ENCODE results near the gene SMURF2. TPM values are rescaled to one million over a fixed set of nuclear protein-coding genes. Genes with fewer than 3 reads are reported as not detected.

The SMURF2 gene
- total and polyA plus RNA-seq, 7 experiments from 2014 or later = 8.8 to 35.7 (median 30.9) TPM

DNA sequence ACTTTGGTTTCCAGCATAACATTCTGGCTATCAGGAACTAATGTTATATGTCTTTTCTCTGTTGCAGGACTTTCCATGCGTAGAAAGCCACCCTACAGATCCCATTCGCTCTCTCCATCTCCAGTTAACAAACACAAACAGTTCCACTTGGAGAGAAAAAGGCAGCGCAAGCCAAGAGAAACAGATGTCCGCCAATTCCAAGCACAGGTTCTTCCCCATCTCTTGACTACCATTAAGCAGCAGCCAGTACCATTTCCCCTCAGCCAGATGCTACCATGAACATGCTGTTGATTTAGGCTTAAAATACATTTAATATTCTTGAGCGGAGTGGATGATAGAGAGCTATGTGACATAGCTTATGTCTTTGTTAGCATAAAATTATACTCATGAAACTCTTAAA, 132.9 kb downstream of the SMURF2 start:
- Histone ChIP-seq H3K4me1 (ENCODE audit: control insufficient read depth in 2 of 2, insufficient read depth in 2 of 2, low read length in 2 of 2) (no peaks in the 10 kb centered on the region), H3K9me3 (ENCODE audit: control insufficient read depth in 2 of 3, low read length in 3 of 3) (no peaks in the 10 kb centered on the region), H3K4me3 (ENCODE audit: low read length) (no peak overlapping the region), H3K27me3 (ENCODE audit: control insufficient read depth in 2 of 2, insufficient read depth in 2 of 2, low read length in 2 of 2) (no peaks in the 10 kb centered on the region), H3K36me3 (ENCODE audit: control insufficient read depth in 2 of 3, insufficient read depth in 3 of 3, low read length in 3 of 3) (peaks cover 41 to 97% (median 53%) of the 10 kb centered on the region in 3 experiments), H3K27ac (ENCODE audit: low read depth, low read length) (no peak overlapping the region)
- Mint-ChIP-seq H3K27ac (peak overlapping the region in 1 of 9 donors; percentile 79), H3K4me3 (no peak overlapping the region), H3K9me3 (no peaks in the 10 kb centered on the region), H3K36me3 (peaks cover 23 to 61% (median 47%) of the 10 kb centered on the region in 5 donors), H3K27me3 (no peaks in the 10 kb centered on the region), H3K4me1 (peaks cover 0 to 6% (median 4%) of the 10 kb centered on the region in 7 donors)
- ChIA-PET CTCF (no interaction called here), POLR2A (interaction anchor here (0.9 kb wide), 1 partner anchor 21 kb away, joined by 4 read pairs; no protein-coding TSS in a partner anchor)
- ATAC-seq = no peak
- no peak for DNase-seq
- intact Hi-C loops (cut with micrococcal nuclease) = no loop called here

DNA sequence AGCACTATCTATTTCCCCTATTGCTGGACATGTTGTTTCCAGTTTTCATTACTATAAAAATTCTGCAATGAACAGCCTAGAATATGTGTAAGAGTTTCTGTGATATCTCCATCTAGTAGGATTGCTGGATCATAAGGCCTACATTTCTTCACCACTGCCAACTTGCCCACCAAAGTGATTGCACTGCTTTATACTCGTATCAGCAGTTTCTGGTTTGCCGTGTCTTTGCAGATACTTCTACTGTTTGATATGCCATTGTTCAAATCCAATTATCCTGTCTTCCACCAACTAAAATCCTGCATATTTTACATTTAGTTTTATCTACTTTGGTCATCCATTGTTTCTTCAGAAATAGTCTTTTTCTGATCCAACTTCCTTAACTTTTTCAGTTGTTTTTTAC, 134.2 kb downstream of the SMURF2 start:
- Histone ChIP-seq H3K27ac (ENCODE audit: low read depth, low read length) (no peak overlapping the region), H3K27me3 (ENCODE audit: control insufficient read depth in 2 of 2, insufficient read depth in 2 of 2, low read length in 2 of 2) (no peaks in the 10 kb centered on the region), H3K36me3 (ENCODE audit: control insufficient read depth in 2 of 3, insufficient read depth in 3 of 3, low read length in 3 of 3) (peaks cover 43 to 96% (median 51%) of the 10 kb centered on the region in 3 experiments), H3K4me1 (ENCODE audit: control insufficient read depth in 2 of 2, insufficient read depth in 2 of 2, low read length in 2 of 2) (no peaks in the 10 kb centered on the region), H3K9me3 (ENCODE audit: control insufficient read depth in 2 of 3, low read length in 3 of 3) (no peaks in the 10 kb centered on the region), H3K4me3 (ENCODE audit: low read length) (no peak overlapping the region)
- Mint-ChIP-seq H3K4me3 (no peak overlapping the region), H3K27me3 (no peaks in the 10 kb centered on the region), H3K9me3 (no peaks in the 10 kb centered on the region), H3K27ac (peak overlapping the region in 4 of 9 donors; percentile 17 to 46 (median 26)), H3K36me3 (peaks cover 26 to 59% (median 48%) of the 10 kb centered on the region in 5 donors), H3K4me1 (peaks cover 0 to 12% (median 1%) of the 10 kb centered on the region in 7 donors)
- intact Hi-C loops (cut with micrococcal nuclease) = no loop called here
- ChIA-PET POLR2A (no interaction called here), CTCF (no interaction called here)
- DNase-seq (no peak), ATAC-seq (no peak)

DNA sequence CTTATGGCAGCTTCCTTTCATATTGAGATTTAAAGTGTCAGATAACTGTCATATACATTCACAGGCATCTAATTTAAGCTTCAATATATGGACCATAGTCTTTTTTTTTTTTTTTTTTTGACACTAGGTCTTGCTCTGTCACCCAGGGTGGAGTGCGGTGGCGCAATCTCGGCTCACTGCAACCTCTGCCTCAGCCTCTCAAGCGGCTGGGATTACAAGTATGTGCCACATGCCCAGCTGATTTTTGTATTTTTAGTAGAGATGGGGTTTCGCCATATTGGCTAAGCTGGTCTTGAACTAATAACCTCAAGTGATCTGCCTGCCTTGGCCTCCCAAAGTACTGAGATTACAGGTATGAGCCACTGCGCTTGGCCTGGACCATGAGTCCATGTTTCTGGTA, 141.7 kb downstream of the SMURF2 start:
- Histone ChIP-seq H3K27me3 (ENCODE audit: control insufficient read depth in 2 of 2, insufficient read depth in 2 of 2, low read length in 2 of 2) (no peaks in the 10 kb centered on the region), H3K4me1 (ENCODE audit: control insufficient read depth in 2 of 2, insufficient read depth in 2 of 2, low read length in 2 of 2) (no peaks in the 10 kb centered on the region), H3K36me3 (ENCODE audit: control insufficient read depth in 2 of 3, insufficient read depth in 3 of 3, low read length in 3 of 3) (peaks cover 13 to 68% (median 15%) of the 10 kb centered on the region in 3 experiments), H3K4me3 (ENCODE audit: low read length) (no peak overlapping the region), H3K9me3 (ENCODE audit: control insufficient read depth in 2 of 3, low read length in 3 of 3) (no peaks in the 10 kb centered on the region), H3K27ac (ENCODE audit: low read depth, low read length) (no peak overlapping the region)
- intact Hi-C loops (cut with micrococcal nuclease) = no loop called here
- Mint-ChIP-seq H3K9me3 (no peaks in the 10 kb centered on the region), H3K27me3 (no peaks in the 10 kb centered on the region), H3K4me1 (peaks cover 4 to 16% (median 11%) of the 10 kb centered on the region in 7 donors), H3K27ac (no peak overlapping the region), H3K4me3 (no peak overlapping the region), H3K36me3 (peaks cover 9 to 31% (median 19%) of the 10 kb centered on the region in 5 donors)
- ChIA-PET POLR2A (interaction anchor here (1.4 to 2.1 kb wide), 2 partner anchors 13 to 15 kb away, joined by 3 to 6 read pairs; partner anchors contain the start of genes CEP95 and DDX5), CTCF (interaction anchor here (1.3 kb wide), 1 partner anchor 101 kb away, joined by 6 read pairs; no protein-coding TSS in a partner anchor)
- ATAC-seq = no peak
- DNase-seq = no peak

DNA sequence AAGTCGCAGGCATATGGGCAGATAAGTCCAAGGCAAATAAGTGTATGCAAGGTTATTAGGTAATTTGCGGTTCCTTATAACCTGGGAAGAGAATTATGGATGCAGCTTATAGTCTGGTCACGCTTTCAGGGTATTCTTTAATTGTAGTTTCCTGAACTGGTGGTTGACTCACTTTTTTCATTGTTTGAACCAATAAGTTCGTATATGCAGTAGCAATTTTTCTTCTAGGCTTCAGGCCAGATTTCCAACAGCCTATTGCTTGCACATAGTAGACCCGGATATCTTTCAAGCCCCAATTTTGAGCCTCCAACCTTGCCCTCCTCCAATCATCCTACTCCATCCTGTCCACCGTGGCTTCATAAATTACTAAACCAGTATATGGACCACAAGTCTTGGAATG, 142.5 kb downstream of the SMURF2 start:
- Histone ChIP-seq H3K4me3 (ENCODE audit: low read length) (no peak overlapping the region), H3K4me1 (ENCODE audit: control insufficient read depth in 2 of 2, insufficient read depth in 2 of 2, low read length in 2 of 2) (no peaks in the 10 kb centered on the region), H3K36me3 (ENCODE audit: control insufficient read depth in 2 of 3, insufficient read depth in 3 of 3, low read length in 3 of 3) (peaks cover 12 to 70% (median 13%) of the 10 kb centered on the region in 3 experiments), H3K9me3 (ENCODE audit: control insufficient read depth in 2 of 3, low read length in 3 of 3) (no peaks in the 10 kb centered on the region), H3K27me3 (ENCODE audit: control insufficient read depth in 2 of 2, insufficient read depth in 2 of 2, low read length in 2 of 2) (no peaks in the 10 kb centered on the region), H3K27ac (ENCODE audit: low read depth, low read length) (no peak overlapping the region)
- CTCF ChIA-PET = interaction anchor here (1.3 kb wide), 1 partner anchor 101 kb away, joined by 6 read pairs; no protein-coding TSS in a partner anchor
- H3K36me3 Mint-ChIP-seq = peaks cover 9 to 34% (median 19%) of the 10 kb centered on the region in 5 donors
- no peak overlapping the region for H3K4me3 Mint-ChIP-seq
- intact Hi-C loops (cut with micrococcal nuclease) = no loop called here
- POLR2A ChIA-PET = interaction anchor here (1.4 to 2.1 kb wide), 2 partner anchors 12 to 15 kb away, joined by 3 to 6 read pairs; partner anchors contain the start of genes CEP95 and DDX5
- no peaks in the 10 kb centered on the region for H3K27me3 Mint-ChIP-seq
- peak overlapping the region in 3 of 9 donors; percentile 13 to 60 (median 18) for H3K27ac Mint-ChIP-seq
- ATAC-seq = no peak
- H3K4me1 Mint-ChIP-seq = peaks cover 5 to 21% (median 16%) of the 10 kb centered on the region in 7 donors
- H3K9me3 Mint-ChIP-seq = no peaks in the 10 kb centered on the region
- no peak for DNase-seq

DNA sequence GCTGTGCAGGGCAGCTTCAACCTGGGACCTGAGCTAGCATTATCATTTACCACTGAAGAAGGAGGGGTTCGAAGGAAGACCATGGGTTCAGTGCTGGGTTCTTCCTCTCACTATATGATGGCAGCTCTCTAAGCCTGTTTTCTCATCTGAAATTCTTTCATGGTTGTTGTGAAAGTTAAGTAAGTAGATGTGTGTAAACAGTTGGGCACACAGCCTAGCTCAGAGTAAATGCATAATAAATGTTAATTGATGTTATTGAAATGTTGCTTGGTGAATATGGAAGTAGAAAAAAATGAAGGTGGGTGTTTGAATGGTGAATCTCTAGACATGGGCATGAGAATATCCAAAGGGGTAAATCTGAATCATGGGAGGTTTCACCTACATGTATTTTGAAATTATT, 146.3 kb downstream of the SMURF2 start:
- no peak for ATAC-seq
- no peak overlapping the region for H3K4me3 ChIP-seq (ENCODE audit: low read length)
- peak overlapping the region in 3 of 9 donors; percentile 40 to 60 (median 44) for H3K27ac Mint-ChIP-seq
- H3K36me3 ChIP-seq (ENCODE audit: control insufficient read depth in 2 of 3, insufficient read depth in 3 of 3, low read length in 3 of 3) = peaks cover 5 to 69% (median 7%) of the 10 kb centered on the region in 3 experiments
- H3K4me3 Mint-ChIP-seq = no peak overlapping the region
- intact Hi-C loops (cut with micrococcal nuclease) = no loop called here
- ChIA-PET CTCF (interaction anchor here (0.6 to 1.0 kb wide), 2 partner anchors 16 to 25 kb away, joined by 3 read pairs; no protein-coding TSS in a partner anchor), POLR2A (interaction anchor here (3.3 kb wide), 1 partner anchor 10 kb away, joined by 24 read pairs; the partner anchor contains the start of genes CEP95 and DDX5)
- peaks cover 13 to 43% (median 40%) of the 10 kb centered on the region in 7 donors for H3K4me1 Mint-ChIP-seq
- H3K4me1 ChIP-seq (ENCODE audit: control insufficient read depth in 2 of 2, insufficient read depth in 2 of 2, low read length in 2 of 2) = no peaks in the 10 kb centered on the region
- H3K36me3 Mint-ChIP-seq = peaks cover 12 to 44% (median 29%) of the 10 kb centered on the region in 5 donors
- no peaks in the 10 kb centered on the region for H3K27me3 ChIP-seq (ENCODE audit: control insufficient read depth in 2 of 2, insufficient read depth in 2 of 2, low read length in 2 of 2)
- no peaks in the 10 kb centered on the region for H3K9me3 ChIP-seq (ENCODE audit: control insufficient read depth in 2 of 3, low read length in 3 of 3)
- H3K27ac ChIP-seq (ENCODE audit: low read depth, low read length) = no peak overlapping the region
- DNase-seq = no peak
- no peaks in the 10 kb centered on the region for H3K27me3 Mint-ChIP-seq
- no peaks in the 10 kb centered on the region for H3K9me3 Mint-ChIP-seq

DNA sequence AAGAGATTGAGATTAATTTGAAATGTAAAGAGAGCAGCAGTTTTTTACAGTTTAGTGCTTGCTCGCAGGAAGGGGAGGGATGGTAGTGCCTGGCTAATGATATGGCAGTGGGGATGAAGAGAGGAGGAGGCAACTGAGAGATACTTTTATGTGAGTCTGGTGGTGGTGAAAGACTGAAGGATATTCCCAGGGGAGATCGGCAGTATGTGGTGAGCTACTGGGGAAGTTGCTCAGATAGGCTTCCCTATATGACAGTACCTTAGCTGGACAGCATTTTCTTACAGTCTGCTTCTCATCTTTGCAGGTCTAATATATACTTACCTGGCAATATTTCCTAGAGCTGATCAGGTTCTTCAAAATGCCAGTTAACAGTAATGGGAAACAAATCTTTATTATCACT, 146.7 kb downstream of the SMURF2 start:
- DNase-seq (no peak), ATAC-seq (no peak)
- Mint-ChIP-seq H3K36me3 (peaks cover 12 to 48% (median 32%) of the 10 kb centered on the region in 5 donors), H3K9me3 (no peaks in the 10 kb centered on the region), H3K27me3 (no peaks in the 10 kb centered on the region), H3K4me3 (no peak overlapping the region), H3K27ac (peak overlapping the region in 6 of 9 donors; percentile 3 to 40 (median 7)), H3K4me1 (peaks cover 15 to 46% (median 40%) of the 10 kb centered on the region in 7 donors)
- ChIA-PET POLR2A (interaction anchor here (3.3 kb wide), 1 partner anchor 9 kb away, joined by 24 read pairs; the partner anchor contains the start of genes CEP95 and DDX5), CTCF (interaction anchor here (0.6 to 1.0 kb wide), 2 partner anchors 16 to 24 kb away, joined by 3 read pairs; no protein-coding TSS in a partner anchor)
- intact Hi-C loops (cut with micrococcal nuclease) = no loop called here
- H3K36me3 ChIP-seq (ENCODE audit: control insufficient read depth in 2 of 3, insufficient read depth in 3 of 3, low read length in 3 of 3) = peaks cover 5 to 69% (median 7%) of the 10 kb centered on the region in 3 experiments
- no peaks in the 10 kb centered on the region for H3K9me3 ChIP-seq (ENCODE audit: control insufficient read depth in 2 of 3, low read length in 3 of 3)
- no peaks in the 10 kb centered on the region for H3K27me3 ChIP-seq (ENCODE audit: control insufficient read depth in 2 of 2, insufficient read depth in 2 of 2, low read length in 2 of 2)
- no peaks in the 10 kb centered on the region for H3K4me1 ChIP-seq (ENCODE audit: control insufficient read depth in 2 of 2, insufficient read depth in 2 of 2, low read length in 2 of 2)
- H3K4me3 ChIP-seq (ENCODE audit: low read length) = no peak overlapping the region
- no peak overlapping the region for H3K27ac ChIP-seq (ENCODE audit: low read depth, low read length)

All from naive thymus-derived CD4-positive, alpha-beta T cell (primary cell).